M059J (cell line): ENCODE data around the gene VWCE. TPM values are rescaled to one million over a fixed set of nuclear protein-coding genes. Genes with fewer than 3 reads are reported as not detected.

Experiments used
- DNase-seq: peaks from one replicate; pipeline ENCODE4 v3.0.0-alpha.2; 2012; ENCODE audit warnings: low read depth
- total RNA-seq: library from RNA; depleted of rRNA; stranded (reverse); fragments of >200 nt; shearing (Covaris generic); gene quantifications from 2 replicates; pipeline ENCODE4 v1.2.3, GENCODE V29; 2014

The VWCE gene
- total RNA-seq, 1 experiment from 2014 or later = not detected

GRCh38 chr11:61327669-61328071 is 32.6 kb upstream of the VWCE start:
- DNase-seq = no peak

- no peak for DNase-seq
These were observed 30.7 kb upstream of the VWCE start for GRCh38 chr11:61325649-61326414.

- peak; percentile 25 for DNase-seq
These were observed 20.1 kb upstream of the VWCE start for GRCh38 chr11:61315260-61315659.

- no peak for DNase-seq
These were observed 15.6 kb upstream of the VWCE start for GRCh38 chr11:61310749-61311148.

DNA sequence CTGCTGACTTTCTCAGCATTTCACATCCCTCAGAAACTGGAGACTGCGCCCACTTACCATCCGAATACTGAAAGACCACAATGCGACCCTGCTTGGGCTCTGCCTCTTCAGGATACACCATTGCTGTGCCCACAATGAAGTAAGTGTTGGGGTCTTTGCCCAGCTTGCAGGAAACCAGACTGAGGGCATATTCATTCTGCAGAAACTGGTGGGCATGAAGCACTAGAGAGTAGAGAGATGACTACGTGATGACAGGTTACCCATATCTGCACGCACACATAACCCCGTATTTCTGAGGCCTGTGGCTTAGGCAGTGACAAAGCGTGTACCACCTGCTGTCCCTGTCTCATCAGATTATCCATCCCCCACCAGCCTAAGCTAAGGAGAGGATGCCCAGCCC is 14.6 kb upstream of the VWCE start:
- DNase-seq = no peak

DNA sequence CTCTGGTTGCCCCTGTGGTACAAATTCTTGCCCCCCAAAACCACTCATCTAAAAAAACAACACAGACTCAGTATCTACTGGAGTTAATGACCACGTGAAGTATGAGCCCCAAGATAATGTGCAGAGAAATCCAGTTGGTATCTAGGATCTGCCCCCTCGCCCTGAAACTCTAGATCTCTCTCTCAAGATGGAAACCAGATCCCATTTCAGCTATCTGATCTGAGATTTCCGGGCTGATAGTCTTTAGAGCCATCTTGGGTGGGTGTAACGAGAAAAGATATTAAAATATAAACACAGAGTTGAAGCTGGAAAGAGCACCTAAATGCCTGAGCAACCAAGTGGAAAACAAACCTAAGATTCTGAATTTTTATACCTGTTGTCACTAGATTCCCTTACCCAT is 14.0 kb upstream of the VWCE start:
- no peak for DNase-seq

- no peak for DNase-seq
These were observed 12.2 kb upstream of the VWCE start for GRCh38 chr11:61307354-61307753.

GRCh38 chr11:61306221-61306620 is 11.1 kb upstream of the VWCE start:
- DNase-seq = no peak

DNA sequence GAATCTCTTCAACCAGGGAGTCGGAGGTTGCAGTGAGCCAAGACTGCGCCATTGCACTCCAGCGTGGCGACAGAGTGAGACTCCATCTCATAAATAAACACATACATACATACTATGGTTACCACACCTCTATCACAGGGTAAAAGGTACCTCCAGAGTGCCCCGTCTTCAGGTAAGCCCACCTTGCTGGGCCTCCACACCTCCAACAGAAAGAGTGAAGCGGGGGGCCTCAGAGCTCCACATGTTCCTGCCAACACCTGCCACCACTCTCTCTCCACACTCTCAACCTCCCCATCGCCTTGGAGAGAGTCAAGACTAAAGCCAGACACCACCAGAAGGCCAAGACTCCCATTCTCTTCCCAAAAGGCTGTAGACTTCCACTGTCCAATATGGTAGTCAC is 10.3 kb upstream of the VWCE start:
- DNase-seq = no peak

DNA sequence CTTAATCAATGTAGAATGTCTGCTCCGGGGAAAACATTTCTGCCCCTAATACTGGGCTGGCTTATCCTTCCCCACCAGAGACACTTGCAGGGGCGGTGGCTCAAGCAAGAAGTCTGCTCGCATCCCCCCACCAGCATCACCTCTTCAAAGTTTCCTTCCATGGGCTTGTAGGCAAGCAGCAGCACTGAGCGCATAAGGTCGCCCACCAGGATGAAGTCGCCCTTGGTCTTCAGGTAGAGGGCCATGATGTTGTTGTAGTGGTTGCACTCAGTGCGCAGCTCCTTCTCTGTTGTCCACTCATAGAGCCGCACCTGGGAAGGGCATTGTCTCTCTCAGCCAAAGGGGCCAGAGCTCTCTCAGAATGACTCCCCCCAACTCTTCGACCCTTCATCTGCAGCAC is 8.6 kb upstream of the VWCE start:
- no peak for DNase-seq

GRCh38 chr11:61302550-61302949 is 7.4 kb upstream of the VWCE start:
- no peak for DNase-seq

DNA sequence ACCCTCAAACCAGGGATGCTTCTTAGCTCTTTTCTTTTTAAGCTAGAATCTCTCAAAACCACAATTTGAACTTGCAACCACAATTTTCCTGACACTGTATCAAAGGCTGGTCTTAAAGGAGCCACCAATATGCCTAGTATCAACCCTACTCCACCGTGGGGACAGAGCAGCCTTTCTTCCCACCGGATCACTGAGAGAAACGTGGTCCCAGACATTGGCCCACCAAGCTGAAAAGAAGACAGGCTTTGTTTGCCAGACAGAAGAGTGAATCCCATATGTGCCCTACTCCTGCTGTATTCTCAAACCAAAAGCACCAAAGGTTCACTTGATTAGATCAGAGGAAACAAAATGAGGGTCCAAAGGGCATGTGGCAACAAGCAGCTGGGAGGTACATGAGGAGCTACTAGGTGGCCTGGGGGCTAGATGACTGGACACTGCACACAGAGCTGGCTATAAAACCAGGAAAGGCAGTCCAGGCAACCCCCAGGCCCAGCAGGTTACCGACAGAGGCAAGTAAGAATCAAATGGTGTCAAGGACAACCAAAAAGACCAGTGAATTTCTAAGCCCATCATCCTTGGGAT is 3.6 kb upstream of the VWCE start:
- DNase-seq = peak; percentile 20

DNA sequence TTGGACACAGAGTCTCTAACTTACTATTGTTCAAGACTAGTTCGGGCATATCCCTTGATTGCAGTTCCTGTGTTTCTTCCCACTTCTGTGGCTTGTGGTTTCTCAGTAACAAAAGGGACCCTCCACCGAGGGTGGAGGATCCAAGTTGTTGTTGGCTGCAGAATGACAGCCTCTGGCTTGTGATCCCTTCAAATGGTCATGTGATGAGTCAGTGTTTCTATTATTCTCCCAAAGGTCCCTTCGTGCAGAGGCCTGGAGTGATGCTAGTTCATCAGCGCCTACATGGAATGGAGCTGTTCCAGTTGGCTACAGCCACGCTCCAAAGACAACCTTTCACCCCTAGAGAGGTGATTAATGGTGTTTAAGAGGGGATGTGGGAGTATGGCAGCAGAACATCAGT is 2.6 kb upstream of the VWCE start:
- peak; percentile 95 for DNase-seq

DNA sequence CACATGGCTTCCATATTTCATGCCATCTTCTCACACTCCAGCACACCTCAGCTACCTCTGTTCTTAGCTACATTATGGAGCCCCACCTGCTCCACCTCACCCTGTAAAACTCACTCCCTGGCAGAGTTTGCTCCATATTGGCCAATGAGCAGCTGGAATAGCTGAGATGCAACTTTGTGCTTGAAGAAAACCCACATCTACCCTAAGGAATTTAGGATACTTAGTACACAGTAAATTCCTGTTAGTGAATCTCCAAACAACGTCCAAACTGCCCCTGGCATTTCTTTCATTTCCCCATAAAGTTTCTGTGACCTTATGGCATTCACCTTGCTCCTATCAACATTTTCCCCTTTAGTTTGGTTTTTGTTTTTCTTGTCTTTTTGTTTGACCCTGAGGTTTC is 2.2 kb upstream of the VWCE start:
- DNase-seq = no peak

DNA sequence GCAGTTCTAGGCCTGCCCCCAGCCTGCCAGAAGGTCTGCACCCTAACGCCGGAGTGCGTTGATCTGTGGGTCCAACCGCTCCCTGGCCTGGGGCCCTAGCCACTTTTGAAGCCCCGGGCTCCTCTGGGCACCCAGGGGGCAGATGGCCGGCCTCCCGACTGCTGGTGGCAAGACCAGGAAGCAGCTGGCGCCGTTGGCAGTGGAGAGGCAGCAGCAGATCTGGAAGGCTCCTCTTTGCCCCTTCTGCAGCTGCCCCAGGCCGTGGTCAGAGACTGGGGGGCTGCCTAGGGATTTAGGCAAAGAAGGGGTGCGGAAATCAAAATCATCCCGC is 445 bp upstream of the VWCE start:
- no peak for DNase-seq

- peak; percentile 54 for DNase-seq
These were observed 1.0 kb downstream of the VWCE start for GRCh38 chr11:61293867-61294716.

- DNase-seq = no peak
These were observed 2.8 kb downstream of the VWCE start for GRCh38 chr11:61292356-61292755.

DNA sequence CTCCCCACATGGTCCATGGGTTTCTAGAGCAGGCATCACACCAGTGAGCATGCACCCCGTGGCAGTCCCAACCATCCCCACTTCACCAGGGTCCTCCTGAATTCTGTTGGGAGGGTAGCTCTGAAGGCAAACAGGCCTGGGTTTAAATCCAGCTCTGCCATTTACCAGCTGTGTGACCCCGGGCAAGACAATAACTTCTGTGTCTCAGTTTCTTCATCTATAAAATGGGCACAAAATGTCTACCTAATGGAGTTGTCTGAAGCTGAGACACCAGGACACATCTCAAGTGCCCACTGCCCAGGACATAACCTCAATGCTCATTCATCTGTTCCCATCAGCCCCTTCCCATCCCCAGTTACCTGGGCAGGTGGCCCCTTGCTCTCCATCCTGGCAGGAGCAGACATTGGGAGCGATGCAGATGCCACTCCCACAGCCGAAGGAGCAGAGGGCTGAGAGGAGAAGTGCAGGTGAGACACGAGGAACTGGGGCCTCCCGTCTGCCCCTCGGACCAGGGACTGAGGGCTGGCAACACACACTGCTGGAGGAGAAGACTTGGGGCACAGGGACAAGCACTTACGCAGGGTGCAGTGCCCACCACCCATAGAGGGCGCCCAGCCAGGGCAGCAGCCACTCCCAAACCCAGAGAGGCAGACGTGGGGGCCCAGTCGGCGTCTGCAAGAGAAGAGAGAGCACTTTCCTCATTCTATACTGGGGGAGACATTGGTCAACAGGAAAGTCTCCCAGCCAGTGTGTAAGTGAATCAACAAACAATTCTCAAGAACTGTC is 4.0 kb downstream of the VWCE start:
- no peak for DNase-seq

- no peak for DNase-seq
These were observed 7.7 kb downstream of the VWCE start for GRCh38 chr11:61287338-61287977.

- no peak for DNase-seq
These were observed 11.5 kb downstream of the VWCE start for GRCh38 chr11:61283613-61284012.

DNA sequence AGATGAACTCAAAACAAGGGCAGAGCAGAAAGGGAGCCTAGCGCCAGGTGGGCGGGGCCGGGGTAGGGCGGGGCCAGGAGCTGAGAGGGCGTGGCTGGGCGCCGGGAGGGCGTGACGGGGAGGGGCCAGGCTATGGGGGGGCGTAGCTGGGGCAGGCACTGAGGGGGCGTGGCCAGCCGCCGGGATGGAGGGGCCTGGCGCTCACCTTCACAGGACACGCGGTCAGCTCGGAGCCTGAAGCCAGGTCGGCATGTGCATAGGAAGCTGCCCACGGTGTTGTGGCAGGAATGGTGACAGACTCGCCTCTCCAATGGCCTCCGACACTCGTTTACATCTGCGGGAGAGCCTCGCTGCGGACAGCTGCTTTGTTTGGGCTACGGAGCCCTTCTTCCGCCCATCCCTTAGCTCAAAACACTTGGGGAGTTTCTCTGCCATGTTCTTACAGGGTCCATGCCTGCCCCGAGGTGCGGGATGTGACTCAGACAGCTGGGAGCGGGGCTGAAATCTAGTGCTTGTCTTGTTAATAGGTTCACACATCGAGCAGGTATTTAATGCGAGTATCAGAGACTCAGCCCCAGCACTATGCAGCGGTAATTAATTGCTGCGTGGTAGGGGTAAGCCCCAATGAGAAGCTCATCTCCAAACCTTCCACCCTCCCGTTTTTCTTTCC is 13.4 kb downstream of the VWCE start:
- no peak for DNase-seq
